ENCODE data around the gene INPP5E. TPM values are rescaled to one million over a fixed set of nuclear protein-coding genes. Genes with fewer than 3 reads are reported as not detected.

The INPP5E gene
- total and polyA plus RNA-seq, 2 experiments from 2014 or later, result 5.8 to 13.4 TPM

DNA sequence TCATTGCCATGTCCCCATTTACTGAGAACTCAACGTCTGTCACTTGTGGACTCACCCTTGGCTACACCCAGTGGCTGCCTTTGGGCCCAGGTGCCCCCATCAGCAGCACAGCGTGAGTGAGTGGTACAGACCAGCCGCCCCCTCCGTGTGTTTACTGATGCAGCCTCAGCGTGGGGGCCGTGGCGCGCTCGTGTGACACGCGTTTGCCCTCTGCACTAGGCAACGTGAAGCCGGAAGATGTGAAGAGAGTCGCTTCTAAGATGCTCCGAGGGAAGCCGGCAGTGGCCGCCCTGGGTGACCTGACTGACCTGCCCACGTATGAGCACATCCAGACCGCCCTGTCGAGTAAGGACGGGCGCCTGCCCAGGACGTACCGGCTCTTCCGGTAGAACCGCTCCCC, 16.8 kb downstream of the INPP5E start:
- ATAC-seq (no peak), DNase-seq (ENCODE audit: low spot score) (no peak)
- H3K4me1 ChIP-seq (ENCODE audit: insufficient read depth), result no peaks in the 10 kb centered on the region
- H3K36me3 ChIP-seq (ENCODE audit: insufficient read depth), result peaks cover 5% of the 10 kb centered on the region; the same call in 1 of the 2 replicates
- H3K27me3 ChIP-seq (ENCODE audit: insufficient read depth), result no peaks in the 10 kb centered on the region
- H3K27ac ChIP-seq (ENCODE audit: low read depth), result no peak overlapping the region
- H2AFZ ChIP-seq, result no peak overlapping the region
- no peaks in the 10 kb centered on the region for H3K9me2 ChIP-seq (ENCODE audit: insufficient read depth)
- peaks cover 70% of the 10 kb centered on the region for H3K36me3 Mint-ChIP-seq (ENCODE audit: low read depth)
- H3K9me3 Mint-ChIP-seq, result no peaks in the 10 kb centered on the region
- no peaks in the 10 kb centered on the region for H3K79me2 ChIP-seq (replicated peaks; ENCODE audit: insufficient read depth)
- H3K4me3 ChIP-seq, result no peak overlapping the region
- H3K4me3 Mint-ChIP-seq, result no peak overlapping the region
- H3K4me2 ChIP-seq, result no peak overlapping the region
- no peak for TF ChIP-seq ZNF462 (CRISPR knock-in tag; IDR thresholded peaks at IDR 0.05)
- no peak for TF ChIP-seq EZH2 (IDR thresholded peaks at IDR 0.05; ENCODE audit: low read depth, unreplicated experiment)
- TF ChIP-seq CTCF (conservative IDR thresholded peaks at IDR 0.05; ENCODE audit: low read depth in 2 of 2), result no peak
- no peak for TF ChIP-seq CREB1 (CRISPR knock-in tag; IDR thresholded peaks at IDR 0.05; ENCODE audit: low read depth)
- TF ChIP-seq, protein P1, sequence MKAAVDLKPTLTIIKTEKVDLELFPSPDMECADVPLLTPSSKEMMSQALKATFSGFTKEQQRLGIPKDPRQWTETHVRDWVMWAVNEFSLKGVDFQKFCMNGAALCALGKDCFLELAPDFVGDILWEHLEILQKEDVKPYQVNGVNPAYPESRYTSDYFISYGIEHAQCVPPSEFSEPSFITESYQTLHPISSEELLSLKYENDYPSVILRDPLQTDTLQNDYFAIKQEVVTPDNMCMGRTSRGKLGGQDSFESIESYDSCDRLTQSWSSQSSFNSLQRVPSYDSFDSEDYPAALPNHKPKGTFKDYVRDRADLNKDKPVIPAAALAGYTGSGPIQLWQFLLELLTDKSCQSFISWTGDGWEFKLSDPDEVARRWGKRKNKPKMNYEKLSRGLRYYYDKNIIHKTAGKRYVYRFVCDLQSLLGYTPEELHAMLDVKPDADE (IDR thresholded peaks at IDR 0.05), result no peak
- TF ChIP-seq ZNF331 (CRISPR knock-in tag; IDR thresholded peaks at IDR 0.05; ENCODE audit: low read depth), result no peak
- TF ChIP-seq STAT1 (IDR thresholded peaks at IDR 0.05; ENCODE audit: unreplicated experiment), result no peak
- no peak for TF ChIP-seq NANOG (IDR thresholded peaks at IDR 0.05; ENCODE audit: borderline replicate concordance)
- TF ChIP-seq EZH2phosphoT487 (IDR thresholded peaks at IDR 0.05; ENCODE audit: unreplicated experiment), result no peak
- no peaks in the 10 kb centered on the region for H3K4me1 Mint-ChIP-seq
- no peak overlapping the region for H3K27ac Mint-ChIP-seq
- H4K20me1 ChIP-seq (replicated peaks; ENCODE audit: insufficient read depth), result peaks cover 4% of the 10 kb centered on the region; the same call in 1 of the 2 replicates
- H3F3A ChIP-seq (replicated peaks; ENCODE audit: low read depth), result 0 out of 2 replicates have a peak, but pooled peaks cover 4% of the 10 kb centered on the region
- H3K27me3 Mint-ChIP-seq (ENCODE audit: insufficient read depth, low read depth, poor library complexity), result peaks cover 5% of the 10 kb centered on the region
